Endodermal cell (in vitro differentiated cells): ENCODE measurements around the gene NIPSNAP2. TPM values are rescaled to one million over a fixed set of nuclear protein-coding genes. Genes with fewer than 3 reads are reported as not detected.

Experiments used
- DNase-seq: peaks from one replicate; pipeline ENCODE4 v3.0.0-alpha.2; 2017
- H3K27ac ChIP-seq: 2 replicates; pipeline ENCODE4 v1.5.1; 2013; ENCODE audit warnings: mild to moderate bottlenecking, low read depth, low read length, moderate library complexity
- H3K27me3 ChIP-seq: 2 replicates; pipeline ENCODE4 v1.6.1; 2013; ENCODE audit warnings: mild to moderate bottlenecking, low read length, moderate library complexity; ENCODE audit not compliant: insufficient read depth, control insufficient read depth, poor library complexity, severe bottlenecking
- H3K36me3 ChIP-seq: 2 replicates; pipeline ENCODE4 v1.7.0; 2013; ENCODE audit warnings: mild to moderate bottlenecking, low read length, moderate library complexity; ENCODE audit not compliant: control insufficient read depth, insufficient read depth
- H3K4me1 ChIP-seq: one replicate; pipeline ENCODE4 v1.7.0; 2013; ENCODE audit warnings: low read length; ENCODE audit not compliant: control insufficient read depth, insufficient read depth
- H3K4me3 ChIP-seq: 2 replicates; pipeline ENCODE4 v1.5.1; 2013; ENCODE audit warnings: mild to moderate bottlenecking, low read length, moderate library complexity
- H3K9ac ChIP-seq: 2 replicates; pipeline ENCODE4 v1.6.1; 2013; ENCODE audit warnings: mild to moderate bottlenecking, low read length, moderate library complexity; ENCODE audit not compliant: poor library complexity, severe bottlenecking; ENCODE audit errors: extremely low read depth
- H3K9me3 ChIP-seq: 2 replicates; pipeline ENCODE4 v1.6.1; 2013; ENCODE audit warnings: mild to moderate bottlenecking, low read length, moderate library complexity; ENCODE audit not compliant: control insufficient read depth
- H3K27ac Mint-ChIP-seq: 2 replicates; pipeline ENCODE4 v1.8.0; 2020; ENCODE audit warnings: mixed read lengths
- H3K27me3 Mint-ChIP-seq: 2 replicates; pipeline ENCODE4 v1.8.0; 2021; ENCODE audit warnings: mild to moderate bottlenecking, mixed read lengths; ENCODE audit not compliant: insufficient read depth
- H3K36me3 Mint-ChIP-seq: 2 replicates; pipeline ENCODE4 v1.8.0; 2020; ENCODE audit warnings: low read depth, mixed read lengths
- H3K4me1 Mint-ChIP-seq: 2 replicates; pipeline ENCODE4 v1.8.0; 2020; ENCODE audit warnings: mixed read lengths
- H3K4me3 Mint-ChIP-seq: 2 replicates; pipeline ENCODE4 v1.8.0; 2020; ENCODE audit warnings: mild to moderate bottlenecking, moderate library complexity, mixed read lengths
- H3K9me3 Mint-ChIP-seq: 2 replicates; pipeline ENCODE4 v1.8.0; 2020; ENCODE audit warnings: mild to moderate bottlenecking, mixed read lengths
- WGBS, 2 experiments: methylation state at CpG; one replicate each; pipeline versions ENCODE4 v1.1.5 to v1.1.7; 2013; ENCODE audit warnings: missing lambda C conversion rate in 2 of 2, mixed read lengths in 1 of 2; ENCODE audit not compliant: insufficient coverage in 1 of 2, insufficient read length in 1 of 2; 5-methylcytosine and 5-hydroxymethylcytosine counted together
- total RNA-seq, 2 donors: library from RNA; stranded (reverse); fragmentation: NEBNext Ultra II Directional in 1 of 2; extraction: Animal tissue kit (Norgen Biotek cat#: 25700) in 1 of 2; gene quantifications; 2 replicates in 1 of 2; 3 replicates in 1 of 2; pipeline ENCODE4 v1.2.1, GENCODE V29; 2021
- TF ChIP-seq, protein P1 (sequence below): fragments of 200-600 bp; sonication (generic); conservative IDR thresholded peaks from 2 replicates; pipeline ENCODE4 v1.5.0; 2021; ENCODE audit warnings: antibody characterized with exemption, mild to moderate bottlenecking

NIPSNAP2 gene
- total RNA-seq, 2 donors from 2014 or later = 37.1 to 62.2 TPM

DNA sequence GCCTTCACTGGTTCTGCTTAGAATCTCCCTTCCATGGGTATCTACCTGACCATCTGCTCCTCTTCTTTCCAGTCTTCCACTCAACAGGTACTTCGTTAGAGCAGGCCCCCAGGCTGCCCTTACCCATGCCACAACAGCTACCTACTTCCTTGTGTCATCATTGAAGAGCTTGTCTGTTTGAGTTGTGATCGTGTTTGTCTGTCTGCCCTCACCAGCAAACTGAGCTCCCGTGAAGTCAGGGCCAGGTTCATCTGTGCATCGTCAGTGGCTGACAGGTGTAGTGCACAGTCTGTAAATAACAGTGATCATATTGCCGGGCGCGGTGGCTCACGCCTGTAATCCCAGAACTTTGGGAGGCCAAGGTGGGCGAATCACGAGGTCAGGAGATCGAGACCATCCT, 5.0 kb downstream of the NIPSNAP2 start:
- WGBS, 2 experiments = 83 to 96% methylated on average over 7 to 10 of the region's 11 CpGs
- Histone ChIP-seq H3K27me3 (no peaks in the 10 kb centered on the region), H3K4me3 (no peak overlapping the region), H3K36me3 (peaks cover 6% of the 10 kb centered on the region), H3K9ac (no peak overlapping the region), H3K4me1 (peaks cover 5% of the 10 kb centered on the region), H3K27ac (no peak overlapping the region), H3K9me3 (no peaks in the 10 kb centered on the region)
- DNase-seq = no peak
- Mint-ChIP-seq H3K27ac (peak overlapping the region; percentile 16), H3K9me3 (no peaks in the 10 kb centered on the region), H3K4me1 (peaks cover 18% of the 10 kb centered on the region), H3K4me3 (no peak overlapping the region), H3K36me3 (peaks cover 23% of the 10 kb centered on the region), H3K27me3 (no peaks in the 10 kb centered on the region)
- TF ChIP-seq, protein P1, sequence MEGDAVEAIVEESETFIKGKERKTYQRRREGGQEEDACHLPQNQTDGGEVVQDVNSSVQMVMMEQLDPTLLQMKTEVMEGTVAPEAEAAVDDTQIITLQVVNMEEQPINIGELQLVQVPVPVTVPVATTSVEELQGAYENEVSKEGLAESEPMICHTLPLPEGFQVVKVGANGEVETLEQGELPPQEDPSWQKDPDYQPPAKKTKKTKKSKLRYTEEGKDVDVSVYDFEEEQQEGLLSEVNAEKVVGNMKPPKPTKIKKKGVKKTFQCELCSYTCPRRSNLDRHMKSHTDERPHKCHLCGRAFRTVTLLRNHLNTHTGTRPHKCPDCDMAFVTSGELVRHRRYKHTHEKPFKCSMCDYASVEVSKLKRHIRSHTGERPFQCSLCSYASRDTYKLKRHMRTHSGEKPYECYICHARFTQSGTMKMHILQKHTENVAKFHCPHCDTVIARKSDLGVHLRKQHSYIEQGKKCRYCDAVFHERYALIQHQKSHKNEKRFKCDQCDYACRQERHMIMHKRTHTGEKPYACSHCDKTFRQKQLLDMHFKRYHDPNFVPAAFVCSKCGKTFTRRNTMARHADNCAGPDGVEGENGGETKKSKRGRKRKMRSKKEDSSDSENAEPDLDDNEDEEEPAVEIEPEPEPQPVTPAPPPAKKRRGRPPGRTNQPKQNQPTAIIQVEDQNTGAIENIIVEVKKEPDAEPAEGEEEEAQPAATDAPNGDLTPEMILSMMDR = no peak

- H3K27me3 Mint-ChIP-seq = no peaks in the 10 kb centered on the region
- peaks cover 5% of the 10 kb centered on the region for H3K4me1 ChIP-seq
- H3K4me3 Mint-ChIP-seq = no peak overlapping the region
- no peaks in the 10 kb centered on the region for H3K9me3 ChIP-seq
- no peak overlapping the region for H3K9ac ChIP-seq
- H3K36me3 ChIP-seq = peaks cover 6% of the 10 kb centered on the region
- H3K27me3 ChIP-seq = no peaks in the 10 kb centered on the region
- TF ChIP-seq, protein P1 = no peak
- DNase-seq = no peak
- no peak overlapping the region for H3K27ac ChIP-seq
- no peak overlapping the region for H3K4me3 ChIP-seq
- H3K36me3 Mint-ChIP-seq = peaks cover 23% of the 10 kb centered on the region
- H3K4me1 Mint-ChIP-seq = peaks cover 16% of the 10 kb centered on the region
- 78 to 84% methylated on average over 7 of the region's 7 CpGs for WGBS, 2 experiments
- no peaks in the 10 kb centered on the region for H3K9me3 Mint-ChIP-seq
- no peak overlapping the region for H3K27ac Mint-ChIP-seq
Measured at GRCh38 chr7:55970561-55970960, 6.2 kb downstream of the NIPSNAP2 start.

DNA sequence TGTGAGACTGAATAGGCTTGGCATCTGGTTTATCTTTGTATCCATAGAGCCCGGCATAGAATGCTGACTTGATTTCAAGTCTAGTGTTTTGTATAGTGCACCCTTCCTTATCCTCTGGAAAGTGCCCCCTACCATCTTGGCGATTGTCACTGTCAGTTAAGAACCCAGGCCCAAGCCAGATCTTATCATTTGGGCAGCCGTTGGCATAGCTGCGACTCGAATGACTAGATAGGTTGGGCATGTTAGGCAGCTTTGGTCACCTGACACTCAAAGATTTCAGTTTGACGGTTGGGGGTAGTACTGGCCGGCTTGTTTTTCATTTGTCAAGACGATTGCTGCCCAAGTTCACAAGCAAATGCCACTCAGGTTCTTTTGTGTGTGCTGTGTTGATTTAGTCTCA, 6.6 kb downstream of the NIPSNAP2 start:
- H3K4me3 ChIP-seq = no peak overlapping the region
- no peak overlapping the region for H3K27ac ChIP-seq
- H3K36me3 ChIP-seq = peaks cover 6% of the 10 kb centered on the region
- H3K27me3 ChIP-seq = no peaks in the 10 kb centered on the region
- H3K36me3 Mint-ChIP-seq = peaks cover 23% of the 10 kb centered on the region
- no peaks in the 10 kb centered on the region for H3K9me3 ChIP-seq
- no peaks in the 10 kb centered on the region for H3K27me3 Mint-ChIP-seq
- TF ChIP-seq, protein P1 = no peak
- WGBS, 2 experiments = 90 to 97% methylated on average over 5 to 8 of the region's 8 CpGs
- peaks cover 5% of the 10 kb centered on the region for H3K4me1 ChIP-seq
- H3K4me1 Mint-ChIP-seq = peaks cover 13% of the 10 kb centered on the region
- H3K9me3 Mint-ChIP-seq = no peaks in the 10 kb centered on the region
- no peak for DNase-seq
- no peak overlapping the region for H3K27ac Mint-ChIP-seq
- H3K9ac ChIP-seq = no peak overlapping the region
- H3K4me3 Mint-ChIP-seq = no peak overlapping the region
